ENCODE results near the gene KCNJ6. TPM values are rescaled to one million over a fixed set of nuclear protein-coding genes. Genes with fewer than 3 reads are reported as not detected.

Gene KCNJ6
- total and polyA plus RNA-seq, 10 of the 15 experiments (the other 5 are each of a cell fraction or from before 2014, with no cell fraction given): 0.03 to 0.07 (median 0.04) TPM; not detected in 7

DNA sequence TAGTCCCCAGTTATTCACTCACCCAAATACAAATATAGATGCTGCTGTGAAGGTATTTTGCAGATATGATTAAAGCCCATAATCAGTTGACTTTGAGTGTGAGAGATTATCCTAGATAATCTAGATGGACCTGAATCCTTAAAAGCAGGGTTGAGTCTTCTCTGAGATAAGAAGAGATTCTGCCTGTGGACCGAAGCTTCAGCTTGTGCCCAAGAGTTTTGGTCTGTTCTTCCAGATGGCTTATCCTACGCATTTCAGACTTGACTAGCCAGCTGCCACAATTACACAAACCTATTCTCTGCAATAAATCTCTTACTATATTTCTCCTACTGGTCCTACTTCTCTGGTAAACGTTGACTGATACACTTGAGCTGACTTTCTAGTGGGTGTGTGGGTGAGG, 145.1 kb downstream of the KCNJ6 start:
- BruUV-seq (replicated peaks): no TSS peak
- Histone ChIP-seq H3K27me3 (replicated peaks in 1 of 2; ENCODE audit: control insufficient read depth in 2 of 2, insufficient read depth in 2 of 2, low read length in 1 of 2) (no peaks in the 10 kb centered on the region), H3K4me1 (ENCODE audit: control insufficient read depth, insufficient read depth, low read length) (no peaks in the 10 kb centered on the region), H3K9ac (ENCODE audit: control insufficient read depth, insufficient read depth, low read length) (no peak overlapping the region), H4K20me1 (ENCODE audit: control insufficient read depth, insufficient read depth) (no peaks in the 10 kb centered on the region), H3K27ac (ENCODE audit: control insufficient read depth, insufficient read depth) (no peak overlapping the region), H3K9me3 (replicated peaks; ENCODE audit: control insufficient read depth, insufficient read depth, low read length) (no peaks in the 10 kb centered on the region; the same call in 2 of the 3 replicates), H3K79me2 (ENCODE audit: control insufficient read depth, insufficient read depth, low read length) (no peaks in the 10 kb centered on the region), H3K36me3 (ENCODE audit: control insufficient read depth in 2 of 2, insufficient read depth in 2 of 2, low read length in 1 of 2) (no peaks in the 10 kb centered on the region), H3K4me2 (ENCODE audit: control insufficient read depth, insufficient read depth) (no peak overlapping the region), H3K4me3 (no peak overlapping the region), H2AFZ (ENCODE audit: control insufficient read depth, low read depth, low read length) (no peak overlapping the region)
- ChIA-PET CTCF (no interaction called here), SMC1A (ENCODE audit: uncharacterized antibody, unreplicated experiment) (no interaction called here), RAD21 (ENCODE audit: unreplicated experiment) (no interaction called here), POLR2A (no interaction called here)
- 12% methylated on average over 3 of the region's 3 CpGs for WGBS (ENCODE audit: insufficient coverage, insufficient replicate concordance, low lambda C conversion rate, missing lambda C conversion rate)
- FAIRE-seq (no peak), ATAC-seq (no peak), DNase-seq (ENCODE audit: low read depth, low spot score) (no peak)
- in situ Hi-C loops (cut with MboI): no loop called here
- intact Hi-C loops (cut with micrococcal nuclease; ENCODE audit: unreplicated experiment): no loop called here
- TF ChIP-seq MYB (IDR thresholded peaks at IDR 0.05; ENCODE audit: borderline replicate concordance, low read depth, low read length) (no peak), CHD1 (IDR thresholded peaks at IDR 0.05; ENCODE audit: low read depth, low read length) (no peak), GATAD2B (conservative IDR thresholded peaks at IDR 0.05; ENCODE audit: low read depth) (no peak), RELA (IDR thresholded peaks at IDR 0.05; ENCODE audit: borderline replicate concordance, partially characterized antibody) (no peak), ZNF24 (IDR thresholded peaks at IDR 0.05) (no peak), CHD2 (IDR thresholded peaks at IDR 0.05; ENCODE audit: borderline replicate concordance, low read depth, low read length) (no peak), ZNF274 (IDR thresholded peaks at IDR 0.05; ENCODE audit: insufficient read depth, insufficient read length) (no peak), TCF7 (IDR thresholded peaks at IDR 0.05; ENCODE audit: borderline replicate concordance) (no peak), EZH2 (IDR thresholded peaks at IDR 0.05; ENCODE audit: borderline replicate concordance, control insufficient read depth, low read depth, low read length) (no peak), SP1 (IDR thresholded peaks at IDR 0.05; ENCODE audit: low read depth, low read length) (no peak), STAT3 (IDR thresholded peaks at IDR 0.05; ENCODE audit: low read depth, low read length) (no peak), BACH1 (IDR thresholded peaks at IDR 0.05; ENCODE audit: borderline replicate concordance) (no peak), SRF (IDR thresholded peaks at IDR 0.05; ENCODE audit: low read depth in 2 of 2, low read length in 2 of 2) (no peak), ZSCAN29 (IDR thresholded peaks at IDR 0.05) (no peak)
- TF ChIP-seq, protein P1, sequence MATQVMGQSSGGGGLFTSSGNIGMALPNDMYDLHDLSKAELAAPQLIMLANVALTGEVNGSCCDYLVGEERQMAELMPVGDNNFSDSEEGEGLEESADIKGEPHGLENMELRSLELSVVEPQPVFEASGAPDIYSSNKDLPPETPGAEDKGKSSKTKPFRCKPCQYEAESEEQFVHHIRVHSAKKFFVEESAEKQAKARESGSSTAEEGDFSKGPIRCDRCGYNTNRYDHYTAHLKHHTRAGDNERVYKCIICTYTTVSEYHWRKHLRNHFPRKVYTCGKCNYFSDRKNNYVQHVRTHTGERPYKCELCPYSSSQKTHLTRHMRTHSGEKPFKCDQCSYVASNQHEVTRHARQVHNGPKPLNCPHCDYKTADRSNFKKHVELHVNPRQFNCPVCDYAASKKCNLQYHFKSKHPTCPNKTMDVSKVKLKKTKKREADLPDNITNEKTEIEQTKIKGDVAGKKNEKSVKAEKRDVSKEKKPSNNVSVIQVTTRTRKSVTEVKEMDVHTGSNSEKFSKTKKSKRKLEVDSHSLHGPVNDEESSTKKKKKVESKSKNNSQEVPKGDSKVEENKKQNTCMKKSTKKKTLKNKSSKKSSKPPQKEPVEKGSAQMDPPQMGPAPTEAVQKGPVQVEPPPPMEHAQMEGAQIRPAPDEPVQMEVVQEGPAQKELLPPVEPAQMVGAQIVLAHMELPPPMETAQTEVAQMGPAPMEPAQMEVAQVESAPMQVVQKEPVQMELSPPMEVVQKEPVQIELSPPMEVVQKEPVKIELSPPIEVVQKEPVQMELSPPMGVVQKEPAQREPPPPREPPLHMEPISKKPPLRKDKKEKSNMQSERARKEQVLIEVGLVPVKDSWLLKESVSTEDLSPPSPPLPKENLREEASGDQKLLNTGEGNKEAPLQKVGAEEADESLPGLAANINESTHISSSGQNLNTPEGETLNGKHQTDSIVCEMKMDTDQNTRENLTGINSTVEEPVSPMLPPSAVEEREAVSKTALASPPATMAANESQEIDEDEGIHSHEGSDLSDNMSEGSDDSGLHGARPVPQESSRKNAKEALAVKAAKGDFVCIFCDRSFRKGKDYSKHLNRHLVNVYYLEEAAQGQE (IDR thresholded peaks at IDR 0.05; ENCODE audit: low read depth, low read length): no peak
- TF ChIP-seq, protein P2, sequence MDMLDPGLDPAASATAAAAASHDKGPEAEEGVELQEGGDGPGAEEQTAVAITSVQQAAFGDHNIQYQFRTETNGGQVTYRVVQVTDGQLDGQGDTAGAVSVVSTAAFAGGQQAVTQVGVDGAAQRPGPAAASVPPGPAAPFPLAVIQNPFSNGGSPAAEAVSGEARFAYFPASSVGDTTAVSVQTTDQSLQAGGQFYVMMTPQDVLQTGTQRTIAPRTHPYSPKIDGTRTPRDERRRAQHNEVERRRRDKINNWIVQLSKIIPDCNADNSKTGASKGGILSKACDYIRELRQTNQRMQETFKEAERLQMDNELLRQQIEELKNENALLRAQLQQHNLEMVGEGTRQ (IDR thresholded peaks at IDR 0.05; ENCODE audit: borderline replicate concordance, low read depth, low read length): no peak
- TF ChIP-seq, protein P3, sequence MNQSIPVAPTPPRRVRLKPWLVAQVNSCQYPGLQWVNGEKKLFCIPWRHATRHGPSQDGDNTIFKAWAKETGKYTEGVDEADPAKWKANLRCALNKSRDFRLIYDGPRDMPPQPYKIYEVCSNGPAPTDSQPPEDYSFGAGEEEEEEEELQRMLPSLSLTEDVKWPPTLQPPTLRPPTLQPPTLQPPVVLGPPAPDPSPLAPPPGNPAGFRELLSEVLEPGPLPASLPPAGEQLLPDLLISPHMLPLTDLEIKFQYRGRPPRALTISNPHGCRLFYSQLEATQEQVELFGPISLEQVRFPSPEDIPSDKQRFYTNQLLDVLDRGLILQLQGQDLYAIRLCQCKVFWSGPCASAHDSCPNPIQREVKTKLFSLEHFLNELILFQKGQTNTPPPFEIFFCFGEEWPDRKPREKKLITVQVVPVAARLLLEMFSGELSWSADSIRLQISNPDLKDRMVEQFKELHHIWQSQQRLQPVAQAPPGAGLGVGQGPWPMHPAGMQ (IDR thresholded peaks at IDR 0.05; ENCODE audit: borderline replicate concordance): no peak

Measured in GM12878 (cell line).